ENCODE results near the gene GPR141. TPM values are rescaled to one million over a fixed set of nuclear protein-coding genes. Genes with fewer than 3 reads are reported as not detected.

Gene GPR141
- polyA plus RNA-seq, 1 of the 3 experiments (the other 2 are of a cell fraction): not detected

- no peak for DNase-seq
- CTCF ChIA-PET: interaction anchor here (1.2 kb wide), 1 partner anchor 505 kb away, joined by 4 read pairs; no protein-coding TSS in a partner anchor
These were observed 30.0 kb downstream of the GPR141 start for GRCh38 chr7:37713613-37714012.

DNA sequence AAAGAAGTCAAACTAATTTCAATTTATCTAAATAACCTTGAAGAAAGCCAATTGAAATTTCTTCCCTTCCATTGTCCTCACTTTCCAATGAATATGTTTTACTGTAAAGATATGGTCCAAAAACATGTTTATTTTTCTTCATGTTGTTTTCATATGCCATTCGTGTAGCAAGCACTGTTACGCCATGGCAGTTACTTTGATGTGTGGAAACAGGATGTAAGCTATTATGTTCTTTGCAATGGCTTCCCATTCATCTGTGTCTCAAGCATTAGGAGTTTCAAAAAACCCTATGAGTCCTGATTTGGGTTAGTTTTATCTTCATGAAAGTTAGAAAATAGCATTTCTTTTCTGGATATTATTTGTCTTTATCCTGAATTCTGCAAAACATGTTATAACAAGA lies 31.0 kb downstream of the GPR141 start:
- no peak for DNase-seq
- no peaks in the 10 kb centered on the region for H3K27me3 ChIP-seq (ENCODE audit: insufficient read depth)
- no peaks in the 10 kb centered on the region for H3K79me2 ChIP-seq (ENCODE audit: insufficient read depth)
- no peaks in the 10 kb centered on the region for H3K9me2 ChIP-seq
- H2AFZ ChIP-seq (ENCODE audit: low read depth): no peak overlapping the region
- no peak overlapping the region for H3K9ac ChIP-seq
- H3K9me3 ChIP-seq: 0 out of 2 replicates have a peak, but pooled peaks cover 4% of the 10 kb centered on the region
- CTCF ChIA-PET: interaction anchor here (2.0 kb wide), 1 partner anchor 16 kb away, joined by 6 read pairs; no protein-coding TSS in a partner anchor
- 38% methylated on average over 2 of the region's 2 CpGs for WGBS (ENCODE audit: low lambda C conversion rate)
- H3K4me1 ChIP-seq (ENCODE audit: control insufficient read depth in 1 of 2, insufficient read depth in 2 of 2, low read depth in 1 of 2, low read length in 1 of 2): no peaks in the 10 kb centered on the region
- H4K20me1 ChIP-seq (ENCODE audit: insufficient read depth): no peaks in the 10 kb centered on the region
- TF ChIP-seq MXI1 (IDR thresholded peaks at IDR 0.05; ENCODE audit: low read depth, low read length) (no peak), TCF12 (IDR thresholded peaks at IDR 0.05) (no peak), PBX3 (IDR thresholded peaks at IDR 0.05) (no peak), EP300 (IDR thresholded peaks at IDR 0.05; ENCODE audit: borderline replicate concordance in 1 of 2, low read depth in 1 of 2, low read length in 1 of 2) (no peak), GABPA (IDR thresholded peaks at IDR 0.05; ENCODE audit: low read depth) (no peak), FOSL2 (IDR thresholded peaks at IDR 0.05; ENCODE audit: borderline replicate concordance, low read depth) (no peak)
- TF ChIP-seq, protein P1, sequence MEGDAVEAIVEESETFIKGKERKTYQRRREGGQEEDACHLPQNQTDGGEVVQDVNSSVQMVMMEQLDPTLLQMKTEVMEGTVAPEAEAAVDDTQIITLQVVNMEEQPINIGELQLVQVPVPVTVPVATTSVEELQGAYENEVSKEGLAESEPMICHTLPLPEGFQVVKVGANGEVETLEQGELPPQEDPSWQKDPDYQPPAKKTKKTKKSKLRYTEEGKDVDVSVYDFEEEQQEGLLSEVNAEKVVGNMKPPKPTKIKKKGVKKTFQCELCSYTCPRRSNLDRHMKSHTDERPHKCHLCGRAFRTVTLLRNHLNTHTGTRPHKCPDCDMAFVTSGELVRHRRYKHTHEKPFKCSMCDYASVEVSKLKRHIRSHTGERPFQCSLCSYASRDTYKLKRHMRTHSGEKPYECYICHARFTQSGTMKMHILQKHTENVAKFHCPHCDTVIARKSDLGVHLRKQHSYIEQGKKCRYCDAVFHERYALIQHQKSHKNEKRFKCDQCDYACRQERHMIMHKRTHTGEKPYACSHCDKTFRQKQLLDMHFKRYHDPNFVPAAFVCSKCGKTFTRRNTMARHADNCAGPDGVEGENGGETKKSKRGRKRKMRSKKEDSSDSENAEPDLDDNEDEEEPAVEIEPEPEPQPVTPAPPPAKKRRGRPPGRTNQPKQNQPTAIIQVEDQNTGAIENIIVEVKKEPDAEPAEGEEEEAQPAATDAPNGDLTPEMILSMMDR (IDR thresholded peaks at IDR 0.05): no peak
- no peaks in the 10 kb centered on the region for H3F3A ChIP-seq (replicated peaks; ENCODE audit: insufficient read depth)
- H3K36me3 ChIP-seq (replicated peaks in 1 of 2; ENCODE audit: control insufficient read depth in 1 of 2, insufficient read depth in 2 of 2, low read length in 1 of 2): no peaks in the 10 kb centered on the region
- H3K27ac ChIP-seq (ENCODE audit: low read depth in 2 of 2, low read length in 1 of 2): no peak overlapping the region
- H3K4me2 ChIP-seq: no peak overlapping the region
- POLR2A ChIA-PET: no interaction called here
- H3K4me3 ChIP-seq (ENCODE audit: low read depth in 2 of 2, low read length in 1 of 2): no peak overlapping the region

More at GRCh38 chr7:37713613-37714012, 30.0 kb downstream of the GPR141 start:
- POLR2A ChIA-PET: no interaction called here
- H3K9ac ChIP-seq: no peak overlapping the region
- H3K79me2 ChIP-seq (ENCODE audit: insufficient read depth): no peaks in the 10 kb centered on the region
- 0 out of 2 replicates have a peak, but pooled peaks cover 4% of the 10 kb centered on the region for H3K9me3 ChIP-seq
- H3K4me1 ChIP-seq (ENCODE audit: control insufficient read depth in 1 of 2, insufficient read depth in 2 of 2, low read depth in 1 of 2, low read length in 1 of 2): no peaks in the 10 kb centered on the region
- no peaks in the 10 kb centered on the region for H4K20me1 ChIP-seq (ENCODE audit: insufficient read depth)
- no peak overlapping the region for H3K4me3 ChIP-seq (ENCODE audit: low read depth in 2 of 2, low read length in 1 of 2)
- no peak overlapping the region for H3K4me2 ChIP-seq
- no peaks in the 10 kb centered on the region for H3K36me3 ChIP-seq (replicated peaks in 1 of 2; ENCODE audit: control insufficient read depth in 1 of 2, insufficient read depth in 2 of 2, low read length in 1 of 2)
- H3K27me3 ChIP-seq (ENCODE audit: insufficient read depth): no peaks in the 10 kb centered on the region
- H2AFZ ChIP-seq (ENCODE audit: low read depth): no peak overlapping the region
- H3K27ac ChIP-seq (ENCODE audit: low read depth in 2 of 2, low read length in 1 of 2): no peak overlapping the region
- 42% methylated on average over 2 of the region's 2 CpGs for WGBS (ENCODE audit: low lambda C conversion rate)
- H3F3A ChIP-seq (replicated peaks; ENCODE audit: insufficient read depth): no peaks in the 10 kb centered on the region
- H3K9me2 ChIP-seq: no peaks in the 10 kb centered on the region
- TF ChIP-seq TAF1 (IDR thresholded peaks at IDR 0.05; ENCODE audit: borderline replicate concordance, low read depth, low read length): no peak
- TF ChIP-seq SMC3 (IDR thresholded peaks at IDR 0.05; ENCODE audit: low read depth, low read length): no peak
- TF ChIP-seq, protein P1 (IDR thresholded peaks at IDR 0.05): no peak
- TF ChIP-seq, protein P2, sequence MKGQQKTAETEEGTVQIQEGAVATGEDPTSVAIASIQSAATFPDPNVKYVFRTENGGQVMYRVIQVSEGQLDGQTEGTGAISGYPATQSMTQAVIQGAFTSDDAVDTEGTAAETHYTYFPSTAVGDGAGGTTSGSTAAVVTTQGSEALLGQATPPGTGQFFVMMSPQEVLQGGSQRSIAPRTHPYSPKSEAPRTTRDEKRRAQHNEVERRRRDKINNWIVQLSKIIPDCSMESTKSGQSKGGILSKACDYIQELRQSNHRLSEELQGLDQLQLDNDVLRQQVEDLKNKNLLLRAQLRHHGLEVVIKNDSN (IDR thresholded peaks at IDR 0.05; ENCODE audit: borderline replicate concordance, low read depth): no peak
- TF ChIP-seq EP300 (IDR thresholded peaks at IDR 0.05; ENCODE audit: borderline replicate concordance in 1 of 2, low read depth in 1 of 2, low read length in 1 of 2): no peak
- no peak for TF ChIP-seq POLR2AphosphoS5 (IDR thresholded peaks at IDR 0.05; ENCODE audit: low read depth, low read length)
- TF ChIP-seq RXRA (IDR thresholded peaks at IDR 0.05; ENCODE audit: borderline replicate concordance, low read depth): no peak
- TF ChIP-seq NRF1 (IDR thresholded peaks at IDR 0.05; ENCODE audit: low read depth, low read length): no peak
- TF ChIP-seq, protein P3, sequence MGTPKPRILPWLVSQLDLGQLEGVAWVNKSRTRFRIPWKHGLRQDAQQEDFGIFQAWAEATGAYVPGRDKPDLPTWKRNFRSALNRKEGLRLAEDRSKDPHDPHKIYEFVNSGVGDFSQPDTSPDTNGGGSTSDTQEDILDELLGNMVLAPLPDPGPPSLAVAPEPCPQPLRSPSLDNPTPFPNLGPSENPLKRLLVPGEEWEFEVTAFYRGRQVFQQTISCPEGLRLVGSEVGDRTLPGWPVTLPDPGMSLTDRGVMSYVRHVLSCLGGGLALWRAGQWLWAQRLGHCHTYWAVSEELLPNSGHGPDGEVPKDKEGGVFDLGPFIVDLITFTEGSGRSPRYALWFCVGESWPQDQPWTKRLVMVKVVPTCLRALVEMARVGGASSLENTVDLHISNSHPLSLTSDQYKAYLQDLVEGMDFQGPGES (IDR thresholded peaks at IDR 0.05; ENCODE audit: low read depth, low read length): no peak
